Fibroblast of pulmonary artery (primary cell): ENCODE results near the gene MGLL.

Source experiments
- DNase-seq: peaks from one replicate; pipeline ENCODE4 v3.0.0-alpha.2; 2010; ENCODE audit warnings: low read depth
- H3K4me3 ChIP-seq: replicated peaks from 2 replicates; pipeline ENCODE4 v1.5.1; 2011; ENCODE audit warnings: low read depth, mild to moderate bottlenecking, control low read depth, low read length, moderate library complexity
- TF ChIP-seq, protein P1 (sequence below): IDR thresholded peaks from 2 replicates; pipeline ENCODE4 v1.5.1; 2011; ENCODE audit warnings: mild to moderate bottlenecking, control low read depth, low read length, inconsistent platforms; ENCODE audit errors: missing control alignments

The MGLL gene

DNA sequence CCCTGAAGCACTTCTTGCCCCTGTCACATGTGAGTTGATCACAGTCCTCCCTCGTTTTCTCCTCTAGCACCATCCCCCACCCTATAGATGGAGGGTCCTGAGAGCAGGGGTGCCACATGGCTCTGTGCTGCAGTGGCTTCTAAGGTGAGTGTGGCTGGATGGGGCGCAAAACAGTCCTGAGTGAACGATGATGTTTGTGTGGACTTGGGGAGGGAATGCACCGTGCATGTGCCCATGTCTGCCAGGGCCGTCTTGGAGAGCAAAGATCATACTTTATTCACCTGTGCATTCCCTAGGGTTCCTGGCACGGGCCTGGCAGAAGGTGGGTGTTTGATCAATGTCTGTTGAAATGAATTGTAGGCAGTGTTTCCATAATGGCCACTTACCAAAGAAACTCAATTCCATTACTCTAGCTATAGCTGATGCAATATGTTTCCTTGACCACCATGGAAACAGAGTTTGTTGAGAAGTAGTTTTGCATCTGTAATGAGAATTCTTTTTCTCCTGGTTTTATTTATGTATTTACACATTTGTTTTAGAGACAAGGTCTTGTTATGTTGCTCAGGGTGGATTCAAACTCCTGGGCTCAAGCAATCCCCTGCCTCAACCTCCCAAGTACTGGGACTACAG lies 91.5 kb downstream of the MGLL start:
- no peak overlapping the region for H3K4me3 ChIP-seq
- TF ChIP-seq, protein P1, sequence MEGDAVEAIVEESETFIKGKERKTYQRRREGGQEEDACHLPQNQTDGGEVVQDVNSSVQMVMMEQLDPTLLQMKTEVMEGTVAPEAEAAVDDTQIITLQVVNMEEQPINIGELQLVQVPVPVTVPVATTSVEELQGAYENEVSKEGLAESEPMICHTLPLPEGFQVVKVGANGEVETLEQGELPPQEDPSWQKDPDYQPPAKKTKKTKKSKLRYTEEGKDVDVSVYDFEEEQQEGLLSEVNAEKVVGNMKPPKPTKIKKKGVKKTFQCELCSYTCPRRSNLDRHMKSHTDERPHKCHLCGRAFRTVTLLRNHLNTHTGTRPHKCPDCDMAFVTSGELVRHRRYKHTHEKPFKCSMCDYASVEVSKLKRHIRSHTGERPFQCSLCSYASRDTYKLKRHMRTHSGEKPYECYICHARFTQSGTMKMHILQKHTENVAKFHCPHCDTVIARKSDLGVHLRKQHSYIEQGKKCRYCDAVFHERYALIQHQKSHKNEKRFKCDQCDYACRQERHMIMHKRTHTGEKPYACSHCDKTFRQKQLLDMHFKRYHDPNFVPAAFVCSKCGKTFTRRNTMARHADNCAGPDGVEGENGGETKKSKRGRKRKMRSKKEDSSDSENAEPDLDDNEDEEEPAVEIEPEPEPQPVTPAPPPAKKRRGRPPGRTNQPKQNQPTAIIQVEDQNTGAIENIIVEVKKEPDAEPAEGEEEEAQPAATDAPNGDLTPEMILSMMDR: no peak
- DNase-seq: peak; percentile 26

DNA sequence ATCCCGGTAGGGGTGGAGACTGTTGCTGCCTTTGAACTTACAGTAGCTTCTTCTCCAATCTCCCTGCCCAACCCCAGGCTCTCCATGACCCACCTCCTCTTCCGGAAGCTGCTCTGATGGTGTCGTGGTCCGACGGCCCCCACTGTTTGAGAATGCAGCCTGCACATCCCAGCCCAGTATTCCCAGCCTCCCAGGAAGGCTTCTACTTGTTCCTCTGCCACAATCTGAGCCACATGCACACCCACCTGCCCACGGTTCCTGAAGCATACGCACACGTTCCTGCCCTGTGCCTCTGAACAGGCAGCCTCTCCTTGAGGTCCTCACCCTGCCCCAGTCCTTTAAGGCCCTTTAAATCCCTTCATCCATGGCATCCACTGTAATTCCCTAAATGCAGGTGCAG lies 92.1 kb downstream of the MGLL start:
- DNase-seq: no peak
- TF ChIP-seq, protein P1: no peak
- H3K4me3 ChIP-seq: no peak overlapping the region

DNA sequence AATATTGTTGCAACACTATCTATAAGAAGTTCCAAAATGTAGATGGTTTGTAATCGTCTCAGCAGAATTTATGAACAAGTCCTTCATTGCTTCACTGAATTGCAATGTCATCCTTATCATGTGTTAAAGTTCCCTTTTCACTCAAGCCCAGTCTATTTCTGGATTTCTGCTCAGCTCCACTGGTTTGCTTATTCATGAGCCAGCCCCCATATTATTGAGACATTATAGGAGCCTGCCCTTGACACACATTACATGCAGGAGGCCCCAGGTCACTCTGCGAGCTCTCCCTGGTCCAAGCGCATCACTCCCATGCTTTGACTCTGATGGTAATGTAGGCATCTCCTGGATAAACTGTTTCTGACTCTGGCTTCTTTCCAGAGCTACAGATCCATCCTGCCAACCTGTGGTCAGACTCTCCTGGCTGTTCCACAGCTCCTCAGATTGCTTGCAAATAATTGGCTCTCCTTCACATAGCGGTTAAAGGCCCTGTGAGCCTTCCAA lies 92.7 kb downstream of the MGLL start:
- TF ChIP-seq, protein P1: no peak
- peak; percentile 35 for DNase-seq
- no peak overlapping the region for H3K4me3 ChIP-seq

DNA sequence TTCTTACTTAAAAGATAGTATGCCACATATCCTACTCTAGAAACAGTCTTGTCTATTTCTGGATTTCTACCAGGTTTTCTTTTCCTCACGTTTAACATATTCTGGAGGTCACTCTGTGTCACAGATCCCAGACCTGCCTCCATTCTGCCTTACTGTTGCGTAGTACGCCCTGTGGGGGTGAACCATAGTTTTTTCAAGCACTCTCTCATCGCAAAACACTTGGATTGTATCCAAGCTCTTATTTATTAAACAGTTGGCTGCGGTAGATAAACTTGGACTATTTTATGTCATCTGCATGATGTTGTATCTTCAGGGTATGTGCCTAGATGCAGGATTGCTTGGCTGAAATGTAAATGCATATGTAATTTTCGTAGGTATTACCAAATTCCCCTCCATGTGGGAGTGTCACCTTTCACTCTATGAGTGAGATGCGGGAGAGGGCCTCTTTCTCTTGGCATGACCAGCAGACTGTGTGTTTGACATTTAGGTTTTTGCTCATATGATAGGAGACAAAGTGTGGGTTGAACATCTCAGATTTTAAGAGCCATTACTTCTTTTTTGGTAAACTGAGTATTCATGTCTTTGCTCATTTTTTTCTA lies 93.8 kb downstream of the MGLL start:
- no peak for DNase-seq
- TF ChIP-seq, protein P1: no peak
- no peak overlapping the region for H3K4me3 ChIP-seq

DNA sequence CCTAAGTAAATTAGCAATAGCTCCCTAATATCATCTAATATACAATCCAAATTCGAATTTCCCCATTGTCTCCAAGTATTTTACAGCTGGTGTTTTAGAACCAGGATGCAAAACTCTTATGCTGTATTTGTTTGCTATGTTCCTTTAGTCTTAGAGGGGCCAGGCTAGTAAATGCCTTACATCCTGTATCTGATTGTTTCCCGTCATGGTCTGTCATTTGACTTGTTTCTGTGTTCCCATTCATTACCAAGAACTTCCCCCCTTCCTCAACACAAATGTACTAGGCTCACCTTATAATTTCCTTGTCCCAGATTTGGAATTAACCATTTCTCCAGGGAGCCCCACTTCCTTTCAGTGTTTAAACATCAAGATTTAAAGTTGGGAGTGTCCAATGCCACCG lies 95.4 kb downstream of the MGLL start:
- H3K4me3 ChIP-seq: no peak overlapping the region
- TF ChIP-seq, protein P1: no peak
- DNase-seq: no peak

DNA sequence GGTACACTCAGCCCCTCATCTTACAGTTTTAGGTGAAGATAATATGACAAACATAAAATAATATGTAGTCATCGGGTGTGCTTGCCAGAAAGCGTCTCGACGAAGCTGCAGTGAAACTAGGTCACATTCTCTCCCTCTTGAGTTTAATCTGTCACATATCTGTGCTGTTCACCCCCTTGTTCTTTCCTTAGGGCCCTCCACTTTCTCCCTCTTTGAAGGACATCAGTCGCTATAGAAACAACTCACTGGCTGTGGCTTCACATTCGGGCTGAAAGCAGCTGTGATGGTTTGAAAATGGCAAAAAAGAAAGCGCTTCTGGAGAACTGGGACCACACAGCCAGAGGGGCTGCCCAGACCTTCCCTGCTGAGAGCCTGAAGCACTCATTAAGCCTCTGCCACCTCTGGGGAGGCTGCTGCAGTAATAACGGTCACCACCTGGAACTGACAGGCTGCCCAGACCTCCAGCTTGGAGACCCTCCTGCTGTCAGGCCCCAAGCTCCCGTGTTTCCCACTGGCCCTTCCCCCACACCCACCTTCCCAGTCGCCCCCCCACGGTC lies 99.2 kb downstream of the MGLL start:
- H3K4me3 ChIP-seq: no peak overlapping the region
- no peak for DNase-seq
- TF ChIP-seq, protein P1: no peak
